Activated naive CD4-positive, alpha-beta T cell treated with anti-CD3 and anti-CD28 coated beads, Interleukin-2, amount 50 U/mL, for 72 hours (primary cell): ENCODE results near the gene WDR83. TPM values are rescaled to one million over a fixed set of nuclear protein-coding genes. Genes with fewer than 3 reads are reported as not detected.
A peak's percentile ranks its signal among the peaks of the same experiment; 100 is the strongest.
"Not testable (repeated sequence)": the region's sequence is repeated elsewhere in the genome, so short reads cannot be mapped to it uniquely, and the experiment has no call there.

Experiments used
- ATAC-seq, 2 donors: fragments of 150-1000 bp; cut with Tn5 transposase; 2 replicates each; pipeline ENCODE4 v1.10.0; 2021; ENCODE audit warnings: mild to moderate bottlenecking in 2 of 2, moderate library complexity in 2 of 2
- DNase-seq, 2 donors: peaks; one replicate each; pipeline ENCODE4 v3.0.0; 2021 to 2022; ENCODE audit warnings: low spot score in 2 of 2
- H3K27ac Mint-ChIP-seq, 2 donors: one replicate each; pipeline ENCODE4 v1.8.0; 2022; ENCODE audit warnings: mild to moderate bottlenecking in 2 of 2, mixed read lengths in 2 of 2
- H3K36me3 Mint-ChIP-seq, 2 donors: one replicate each; pipeline ENCODE4 v1.8.0; 2022; ENCODE audit warnings: mixed read lengths in 2 of 2
- H3K9me3 Mint-ChIP-seq, 2 donors: one replicate each; pipeline ENCODE4 v1.8.0; 2022; ENCODE audit warnings: mixed read lengths in 2 of 2
- total RNA-seq, 2 donors: library from RNA; stranded (reverse); gene quantifications; one replicate each; pipeline ENCODE4 v1.2.3, GENCODE V29; 2022

WDR83 gene
- total RNA-seq, 2 donors from 2014 or later = 14.9 to 21.8 TPM

DNA sequence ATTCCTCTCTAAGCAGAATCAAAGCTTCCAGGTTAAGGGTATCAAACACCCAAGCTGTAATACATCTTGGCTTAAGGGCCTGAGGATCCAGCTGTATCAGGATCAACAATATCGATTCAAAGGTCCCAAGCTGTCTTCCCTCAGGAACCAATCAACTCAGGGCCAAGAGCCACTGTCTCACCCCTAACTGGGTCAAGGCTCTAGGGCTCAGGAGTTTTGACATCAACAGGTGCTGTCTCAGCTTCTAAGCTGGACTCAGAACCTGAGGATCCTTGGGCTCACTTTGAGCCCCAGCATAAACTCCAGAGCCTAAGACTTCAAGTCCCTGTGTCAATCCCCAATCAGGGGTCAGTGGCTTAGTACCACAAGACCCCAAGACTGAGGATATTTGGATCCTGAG is 28.9 kb downstream of the WDR83 start:
- DNase-seq (no peak), ATAC-seq (no peak)
- Mint-ChIP-seq H3K36me3 (peaks cover 0 to 8% of the 10 kb centered on the region in 2 donors), H3K9me3 (no peaks in the 10 kb centered on the region), H3K27ac (peak overlapping the region in 1 of 2 donors; percentile 36)

DNA sequence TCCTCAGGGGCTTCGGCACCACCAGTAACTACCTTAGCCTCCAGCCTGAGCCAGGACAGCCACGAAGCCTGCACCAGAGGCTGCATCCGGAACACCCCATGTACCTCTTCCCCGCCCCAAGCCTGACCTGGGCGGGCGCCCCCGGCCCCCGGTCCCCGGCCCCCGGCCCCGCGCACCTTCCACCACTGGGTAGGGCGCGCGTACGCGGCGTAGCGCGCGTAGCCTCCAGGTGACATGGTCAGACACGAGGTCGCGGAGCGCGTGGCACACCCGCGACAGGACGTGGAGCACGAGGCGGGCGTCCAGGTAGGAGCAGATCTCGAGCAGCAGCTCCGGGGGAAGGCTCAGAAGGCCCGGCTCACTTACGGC is 29.4 kb downstream of the WDR83 start:
- H3K27ac Mint-ChIP-seq = peak overlapping the region; percentile 36 to 89
- peak; percentile 15 to 39 for ATAC-seq
- DNase-seq = no peak
- peaks cover 0 to 8% of the 10 kb centered on the region in 2 donors for H3K36me3 Mint-ChIP-seq
- no peaks in the 10 kb centered on the region for H3K9me3 Mint-ChIP-seq

- Mint-ChIP-seq H3K27ac (peak within 1 kb of the TSS; percentile 89 to 96), H3K9me3 (no peaks in the 10 kb centered on the region), H3K36me3 (peaks cover 0 to 8% of the 10 kb centered on the region in 2 donors)
- ATAC-seq (peak; percentile 94 to 95), DNase-seq (peak; percentile 93 to 96)
These were observed 30.0 kb downstream of the WDR83 start, which contains the start of gene FBXW9 for GRCh38 chr19:12696366-12697335. Gene FBXW9 (minus strand): TSS chr19:12696631. CDS start chr19:12696581, 50 bp downstream.

DNA sequence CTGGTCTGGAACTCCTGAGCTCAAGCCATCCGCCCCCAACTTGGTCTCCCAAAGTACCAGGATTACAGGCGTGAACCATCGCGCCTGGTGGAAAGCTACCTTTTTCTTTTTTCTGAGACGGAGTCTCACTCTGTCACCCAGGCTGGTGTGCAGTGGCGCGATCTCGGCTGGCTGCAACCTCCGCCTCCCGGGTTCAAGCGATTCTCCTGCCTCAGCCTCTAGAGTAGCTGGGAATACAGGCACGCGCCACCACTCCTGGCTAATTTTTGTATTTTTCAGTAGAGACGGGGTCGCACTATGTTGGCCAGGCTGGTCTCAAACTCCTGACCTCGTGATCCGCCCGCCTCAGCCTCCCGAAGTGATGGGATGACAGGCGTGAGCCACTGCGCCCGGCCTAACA is 30.8 kb downstream of the WDR83 start:
- H3K9me3 Mint-ChIP-seq, ATAC-seq, DNase-seq, H3K36me3 Mint-ChIP-seq: not testable (repeated sequence)
- H3K27ac Mint-ChIP-seq = peak overlapping the region in 1 of 2 donors; percentile 22

- no peaks in the 10 kb centered on the region for H3K9me3 Mint-ChIP-seq
- peak overlapping the region; percentile 38 to 58 for H3K27ac Mint-ChIP-seq
- ATAC-seq (no peak), DNase-seq (no peak)
- H3K36me3 Mint-ChIP-seq = peaks cover 0 to 8% of the 10 kb centered on the region in 2 donors
These were observed 31.5 kb downstream of the WDR83 start for GRCh38 chr19:12698138-12698537.

- H3K27ac Mint-ChIP-seq = no peak overlapping the region
- ATAC-seq (no peak), DNase-seq (no peak)
- H3K36me3 Mint-ChIP-seq = peaks cover 6 to 8% of the 10 kb centered on the region in 2 donors
- no peaks in the 10 kb centered on the region for H3K9me3 Mint-ChIP-seq
These were observed 35.1 kb downstream of the WDR83 start for GRCh38 chr19:12701596-12702282.

- ATAC-seq (peak; percentile 18 to 69), DNase-seq (peak in 1 of 2 donors; percentile 30)
- Mint-ChIP-seq H3K36me3 (peaks cover 4 to 8% of the 10 kb centered on the region in 2 donors), H3K9me3 (no peaks in the 10 kb centered on the region), H3K27ac (peak overlapping the region in 1 of 2 donors; percentile 32)
These were observed 36.4 kb downstream of the WDR83 start for GRCh38 chr19:12703046-12703445.

DNA sequence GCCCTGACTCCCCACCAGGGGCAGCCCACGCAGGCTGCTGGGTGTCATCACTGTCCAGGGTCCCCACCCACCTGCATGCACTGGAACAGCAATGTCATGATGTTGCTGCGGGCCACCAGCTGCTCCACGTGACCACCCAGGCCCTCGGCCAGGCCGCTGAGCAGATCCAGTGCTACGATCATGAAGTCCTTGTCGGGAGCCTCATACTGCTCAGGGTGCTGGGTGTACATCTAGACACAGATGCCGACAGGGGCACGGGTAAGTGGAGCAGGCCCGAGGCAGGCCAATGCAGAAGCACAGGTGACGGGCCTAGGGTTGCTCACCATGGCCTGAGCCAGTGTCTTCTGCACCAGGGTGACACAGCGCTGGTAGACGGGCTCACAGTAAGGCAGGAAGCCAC is 38.6 kb downstream of the WDR83 start:
- no peak overlapping the region for H3K27ac Mint-ChIP-seq
- peaks cover 2 to 9% of the 10 kb centered on the region in 2 donors for H3K36me3 Mint-ChIP-seq
- DNase-seq (no peak), ATAC-seq (no peak)
- H3K9me3 Mint-ChIP-seq = no peaks in the 10 kb centered on the region

- no peak for ATAC-seq
- no peak for DNase-seq
- Mint-ChIP-seq H3K27ac (no peak overlapping the region), H3K36me3 (peaks cover 6 to 14% of the 10 kb centered on the region in 2 donors), H3K9me3 (no peaks in the 10 kb centered on the region)
These were observed 39.2 kb downstream of the WDR83 start for GRCh38 chr19:12705654-12706331.

- Mint-ChIP-seq H3K36me3 (peaks cover 6 to 14% of the 10 kb centered on the region in 2 donors), H3K9me3 (no peaks in the 10 kb centered on the region), H3K27ac (peak overlapping the region in 1 of 2 donors; percentile 55)
- DNase-seq (no peak), ATAC-seq (no peak)
These were observed 39.7 kb downstream of the WDR83 start for GRCh38 chr19:12706332-12706718.

DNA sequence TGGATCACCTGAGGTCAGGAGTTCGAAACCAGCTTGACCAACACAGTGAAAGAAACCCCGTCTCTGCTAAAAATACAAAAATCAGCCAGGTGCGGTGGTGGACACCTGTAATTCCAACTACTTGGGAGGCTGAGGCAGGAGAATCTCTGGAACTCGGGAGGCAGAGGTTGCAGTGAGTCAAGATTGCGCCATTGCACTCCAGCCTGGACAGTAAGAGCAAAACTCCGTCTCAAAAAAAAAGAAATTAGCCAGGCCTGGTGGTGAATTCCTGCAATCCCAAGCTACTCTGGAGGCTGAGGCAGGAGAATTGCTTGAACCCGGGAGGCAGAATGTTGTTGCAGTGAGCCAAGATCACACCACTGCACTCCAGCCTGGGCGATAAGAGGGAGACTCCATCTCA is 42.0 kb downstream of the WDR83 start:
- ATAC-seq (no peak), DNase-seq (no peak)
- no peaks in the 10 kb centered on the region for H3K9me3 Mint-ChIP-seq
- peaks cover 12 to 19% of the 10 kb centered on the region in 2 donors for H3K36me3 Mint-ChIP-seq
- H3K27ac Mint-ChIP-seq = no peak overlapping the region

DNA sequence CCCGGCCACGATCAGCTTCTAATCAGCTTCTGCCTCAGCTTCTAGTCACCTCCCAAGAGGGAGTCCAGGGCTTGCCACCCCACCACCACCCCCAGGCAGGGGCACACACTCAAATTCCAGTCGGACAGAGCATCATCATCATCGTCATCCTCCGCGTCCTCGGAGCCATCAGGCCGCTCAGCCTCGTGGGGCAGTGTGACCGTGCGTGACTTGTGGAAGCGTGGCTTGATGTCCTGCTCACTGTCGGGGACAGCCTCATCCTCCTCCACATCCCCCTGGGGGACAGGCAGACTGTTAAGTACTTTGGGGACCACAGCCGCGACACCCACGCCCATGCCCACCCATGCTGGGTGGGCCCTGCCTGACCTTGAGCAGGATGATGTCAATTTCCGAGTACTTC is 44.6 kb downstream of the WDR83 start:
- no peak overlapping the region for H3K27ac Mint-ChIP-seq
- H3K36me3 Mint-ChIP-seq = peaks cover 12% of the 10 kb centered on the region in 2 donors
- H3K9me3 Mint-ChIP-seq = no peaks in the 10 kb centered on the region
- ATAC-seq (no peak), DNase-seq (no peak)

DNA sequence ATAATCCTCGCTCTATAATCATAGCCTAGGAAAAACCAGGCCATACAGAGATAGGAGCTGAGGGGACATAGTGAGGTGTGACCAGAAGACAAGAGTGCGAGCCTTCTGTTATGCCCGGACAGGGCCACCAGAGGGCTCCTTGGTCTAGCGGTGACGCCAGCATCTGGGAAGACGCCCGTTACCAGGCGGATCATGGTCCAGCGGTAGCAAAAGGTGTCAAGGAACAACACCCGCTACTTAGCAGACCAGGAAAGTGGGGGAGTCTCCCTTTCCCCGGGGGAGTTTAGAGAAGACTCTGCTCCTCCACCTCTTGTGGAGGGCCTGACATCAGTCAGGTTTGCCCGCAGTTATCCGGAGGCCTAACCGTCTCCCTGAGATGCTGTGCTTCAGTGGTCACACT is 45.5 kb downstream of the WDR83 start:
- not testable (repeated sequence) for H3K27ac Mint-ChIP-seq, DNase-seq, H3K9me3 Mint-ChIP-seq, ATAC-seq
- H3K36me3 Mint-ChIP-seq = peaks cover 11 to 18% of the 10 kb centered on the region in 2 donors

DNA sequence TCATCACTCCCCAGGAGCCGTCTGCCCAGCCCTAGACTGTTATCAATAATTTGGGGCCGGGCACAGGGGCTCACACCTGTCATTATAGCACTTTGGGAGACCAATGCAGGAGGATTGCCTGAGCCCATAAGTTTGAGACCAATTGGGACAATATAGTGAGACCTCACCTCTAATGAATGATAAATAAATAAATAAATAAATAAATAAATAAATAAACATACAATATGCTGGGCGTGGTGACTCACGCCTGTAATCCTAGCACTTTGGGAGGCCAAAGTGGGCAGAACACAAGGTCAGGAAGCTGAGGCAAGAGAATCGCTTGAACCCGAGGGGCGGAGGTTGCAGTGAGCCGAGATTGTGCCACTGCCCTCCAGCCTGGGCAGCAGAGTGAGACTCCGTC is 46.7 kb downstream of the WDR83 start:
- DNase-seq, H3K9me3 Mint-ChIP-seq, H3K27ac Mint-ChIP-seq, ATAC-seq: not testable (repeated sequence)
- H3K36me3 Mint-ChIP-seq = peaks cover 11 to 18% of the 10 kb centered on the region in 2 donors

DNA sequence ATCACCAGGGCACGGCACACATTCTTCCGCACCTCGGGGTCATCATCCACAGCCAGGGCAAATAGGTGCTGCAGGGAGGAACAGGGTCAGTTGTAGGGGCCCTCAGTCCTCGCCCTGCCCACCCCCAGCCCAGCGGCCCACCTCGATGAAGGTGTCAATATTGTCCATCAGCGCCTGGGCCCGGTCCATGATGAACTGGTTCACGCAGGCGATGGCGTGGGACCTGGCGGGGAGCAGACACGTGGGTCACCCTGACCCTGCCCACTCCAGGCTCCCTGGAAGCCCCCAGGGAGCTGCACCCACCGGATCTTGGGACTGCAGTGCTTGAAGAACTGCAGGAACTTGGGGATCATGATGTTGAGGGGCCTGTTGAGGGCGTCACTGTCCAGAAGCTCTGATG is 48.5 kb downstream of the WDR83 start:
- Mint-ChIP-seq H3K36me3 (peaks cover 19 to 27% of the 10 kb centered on the region in 2 donors), H3K27ac (no peak overlapping the region), H3K9me3 (no peaks in the 10 kb centered on the region)
- DNase-seq (no peak), ATAC-seq (no peak)

GRCh38 chr19:12715929-12716328 is 49.3 kb downstream of the WDR83 start:
- ATAC-seq (no peak), DNase-seq (no peak)
- peaks cover 20 to 28% of the 10 kb centered on the region in 2 donors for H3K36me3 Mint-ChIP-seq
- no peaks in the 10 kb centered on the region for H3K9me3 Mint-ChIP-seq
- H3K27ac Mint-ChIP-seq = peak overlapping the region in 1 of 2 donors; percentile 56

DNA sequence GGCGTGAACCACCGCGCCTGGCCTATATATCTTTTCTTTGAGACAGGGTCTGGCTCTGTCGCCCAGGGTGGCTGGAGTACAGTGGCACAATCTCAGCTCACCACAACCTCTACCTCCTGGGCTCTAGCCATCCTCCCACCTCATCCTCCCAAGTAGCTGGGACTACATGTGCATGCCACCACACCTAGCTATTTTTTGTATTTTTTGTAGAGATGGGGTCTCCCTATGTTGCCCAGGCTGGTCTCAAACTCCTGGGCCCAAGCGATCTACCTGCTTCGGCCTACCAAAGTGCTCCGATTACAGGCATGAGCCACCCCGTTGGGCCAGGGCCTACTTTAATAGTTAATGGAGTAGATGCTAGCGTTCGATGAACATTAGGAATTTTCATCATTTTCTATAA is 53.7 kb downstream of the WDR83 start:
- Mint-ChIP-seq H3K36me3 (peaks cover 36 to 46% of the 10 kb centered on the region in 2 donors), H3K9me3 (no peaks in the 10 kb centered on the region), H3K27ac (peak overlapping the region in 1 of 2 donors; percentile 97)
- DNase-seq = no peak
- no peak for ATAC-seq
